ENCODE measurements around the gene MRPL11.

The MRPL11 gene

GRCh38 chr11:66393954-66394353, 44.7 kb downstream of the MRPL11 start:
- no peak for DNase-seq (ENCODE audit: low read depth in 2 of 2, low spot score in 1 of 2)

- DNase-seq (ENCODE audit: low read depth in 2 of 2, low spot score in 1 of 2): no peak
Measured at GRCh38 chr11:66391322-66391721, 47.3 kb downstream of the MRPL11 start.

GRCh38 chr11:66388780-66389386, 49.8 kb downstream of the MRPL11 start:
- DNase-seq (ENCODE audit: low read depth in 2 of 2, low spot score in 1 of 2): peak in 1 of 2 donors; percentile 45

GRCh38 chr11:66386171-66387069, 52.2 kb downstream of the MRPL11 start:
- peak; percentile 66 to 74 for DNase-seq (ENCODE audit: low read depth in 2 of 2, low spot score in 1 of 2)
